GM19463 (cell line): ENCODE results near the gene IGF1R.

Experiments used
- ATAC-seq: cut with Tn5 transposase; IDR thresholded peaks from one replicate; pipeline ENCODE4 v1.9.1; 2021; ENCODE audit warnings: mild to moderate bottlenecking, moderate library complexity; ENCODE audit not compliant: unreplicated experiment

The IGF1R gene

GRCh38 chr15:98772895-98773294 lies 124.6 kb downstream of the IGF1R start:
- no peak for ATAC-seq

GRCh38 chr15:98773616-98774015 lies 125.3 kb downstream of the IGF1R start:
- no peak for ATAC-seq

GRCh38 chr15:98774756-98775497 lies 126.6 kb downstream of the IGF1R start:
- ATAC-seq = no peak

GRCh38 chr15:98775498-98776230 lies 127.3 kb downstream of the IGF1R start:
- ATAC-seq = no peak

GRCh38 chr15:98776607-98777281 lies 128.4 kb downstream of the IGF1R start:
- ATAC-seq = peak; percentile 69

GRCh38 chr15:98777426-98777825 lies 129.1 kb downstream of the IGF1R start:
- no peak for ATAC-seq

- no peak for ATAC-seq
These were observed 130.1 kb downstream of the IGF1R start for GRCh38 chr15:98778263-98778959.

GRCh38 chr15:98778960-98779359 lies 130.6 kb downstream of the IGF1R start:
- no peak for ATAC-seq

- ATAC-seq = peak; percentile 69
These were observed 131.2 kb downstream of the IGF1R start for GRCh38 chr15:98779463-98780071.

GRCh38 chr15:98781838-98782237 lies 133.5 kb downstream of the IGF1R start:
- no peak for ATAC-seq

- ATAC-seq = no peak
These were observed 134.5 kb downstream of the IGF1R start for GRCh38 chr15:98782801-98783200.

GRCh38 chr15:98785431-98785806 lies 137.1 kb downstream of the IGF1R start:
- no peak for ATAC-seq

- ATAC-seq = peak; percentile 84
These were observed 137.7 kb downstream of the IGF1R start for GRCh38 chr15:98785807-98786621.

- ATAC-seq = peak; percentile 24
These were observed 138.4 kb downstream of the IGF1R start for GRCh38 chr15:98786717-98787116.

- ATAC-seq = no peak
These were observed 138.9 kb downstream of the IGF1R start for GRCh38 chr15:98787194-98787593.

- ATAC-seq = no peak
These were observed 139.8 kb downstream of the IGF1R start for GRCh38 chr15:98787936-98788757.

- no peak for ATAC-seq
These were observed 140.7 kb downstream of the IGF1R start for GRCh38 chr15:98789020-98789419.

GRCh38 chr15:98790270-98790669 lies 141.9 kb downstream of the IGF1R start:
- ATAC-seq = no peak

- no peak for ATAC-seq
These were observed 142.8 kb downstream of the IGF1R start for GRCh38 chr15:98791046-98791701.
